Measurements from ENCODE around the gene KLHL22.
A peak's percentile ranks its signal among the peaks of the same experiment; 100 is the strongest.
"Not testable (repeated sequence)": the region's sequence is repeated elsewhere in the genome, so short reads cannot be mapped to it uniquely, and the experiment has no call there.

Gene KLHL22

GRCh38 chr22:20471126-20471833 lies 24.3 kb downstream of the KLHL22 start:
- DNase-seq (ENCODE audit: low read depth), result no peak

- DNase-seq (ENCODE audit: low read depth), result not testable (repeated sequence)
These were observed 25.1 kb downstream of the KLHL22 start for GRCh38 chr22:20470525-20470924.

GRCh38 chr22:20469110-20469868 lies 26.3 kb downstream of the KLHL22 start:
- DNase-seq (ENCODE audit: low read depth), result no peak

- no peak for DNase-seq (ENCODE audit: low read depth)
These were observed 28.8 kb downstream of the KLHL22 start for GRCh38 chr22:20466659-20467379.

GRCh38 chr22:20465759-20466077 lies 29.9 kb downstream of the KLHL22 start:
- DNase-seq (ENCODE audit: low read depth), result no peak

GRCh38 chr22:20464912-20465758 lies 30.5 kb downstream of the KLHL22 start:
- no peak for DNase-seq (ENCODE audit: low read depth)

- DNase-seq (ENCODE audit: low read depth), result peak; percentile 64
These were observed 31.4 kb downstream of the KLHL22 start for GRCh38 chr22:20464096-20464614.

GRCh38 chr22:20463324-20464095 lies 32.1 kb downstream of the KLHL22 start:
- DNase-seq (ENCODE audit: low read depth), result peak; percentile 29

GRCh38 chr22:20459862-20460261 lies 35.7 kb downstream of the KLHL22 start:
- DNase-seq (ENCODE audit: low read depth), result no peak

- DNase-seq (ENCODE audit: low read depth), result no peak
These were observed 36.4 kb downstream of the KLHL22 start for GRCh38 chr22:20459152-20459542.

- no peak for DNase-seq (ENCODE audit: low read depth)
These were observed 37.0 kb downstream of the KLHL22 start for GRCh38 chr22:20458530-20459151.

- DNase-seq (ENCODE audit: low read depth), result no peak
These were observed 37.9 kb downstream of the KLHL22 start for GRCh38 chr22:20457506-20458240.

GRCh38 chr22:20456722-20457076 lies 38.9 kb downstream of the KLHL22 start:
- no peak for DNase-seq (ENCODE audit: low read depth)

- DNase-seq (ENCODE audit: low read depth), result peak; percentile 57
These were observed 39.4 kb downstream of the KLHL22 start for GRCh38 chr22:20456064-20456721.

GRCh38 chr22:20455709-20456063 lies 39.9 kb downstream of the KLHL22 start:
- DNase-seq (ENCODE audit: low read depth), result no peak

GRCh38 chr22:20453222-20453621 lies 42.4 kb downstream of the KLHL22 start:
- DNase-seq (ENCODE audit: low read depth), result no peak

GRCh38 chr22:20451920-20452319 lies 43.7 kb downstream of the KLHL22 start:
- no peak for DNase-seq (ENCODE audit: low read depth)

GRCh38 chr22:20451129-20451778 lies 44.3 kb downstream of the KLHL22 start:
- DNase-seq (ENCODE audit: low read depth), result not testable (repeated sequence)

GRCh38 chr22:20450551-20450906 lies 45.1 kb downstream of the KLHL22 start:
- no peak for DNase-seq (ENCODE audit: low read depth)
